Upper lobe of left lung (tissue), 6 donors: ENCODE measurements around the gene AKAP6. TPM values are rescaled to one million over a fixed set of nuclear protein-coding genes. Genes with fewer than 3 reads are reported as not detected.

Source experiments
- ATAC-seq, 2 donors: fragments of 200-7000 bp; cut with Tn5 transposase; one replicate each; pipeline ENCODE4 v1.9.1; 2022; ENCODE audit warnings: mild to moderate bottlenecking in 2 of 2, moderate library complexity in 2 of 2; ENCODE audit not compliant: low FRiP score in 2 of 2
- DNase-seq, 2 donors: peaks; one replicate each; pipeline ENCODE4 v3.0.0-alpha.2; 2019 to 2020
- H3K27ac ChIP-seq, 4 donors: fragments of 200-600 bp; sonication (generic); one replicate each; pipeline ENCODE4 v1.5.1; 2016 to 2019
- H3K27me3 ChIP-seq, 4 donors: fragments of 200-600 bp; sonication (generic); one replicate each; pipeline ENCODE4 v1.5.1; 2017 to 2019
- H3K36me3 ChIP-seq, 4 donors: fragments of 200-600 bp; sonication (generic); one replicate each; pipeline ENCODE4 v1.5.1; 2016 to 2019
- H3K4me1 ChIP-seq, 4 donors: fragments of 200-600 bp; sonication (generic); one replicate each; pipeline ENCODE4 v1.5.1; 2018 to 2019
- H3K4me3 ChIP-seq, 4 donors: fragments of 200-600 bp; sonication (generic); one replicate each; pipeline ENCODE4 v1.5.1; 2017 to 2019; ENCODE audit warnings: mild to moderate bottlenecking in 2 of 4, moderate library complexity in 1 of 4
- H3K9me3 ChIP-seq, 4 donors: fragments of 200-600 bp; sonication (generic); one replicate each; pipeline ENCODE4 v1.5.1; 2018 to 2019
- CTCF ChIP-seq, 6 experiments: fragments of 450-650 bp in 4 of 6; fragments of 200-600 bp in 2 of 6; sonication (generic) in 2 of 6; IDR thresholded peaks; one replicate each; pipeline ENCODE4 v1.5.1; 2016 to 2019; ENCODE audit warnings: antibody characterized with exemption in 6 of 6
- EP300 ChIP-seq, 4 donors: sonication (generic); formaldehyde crosslinking; IDR thresholded peaks; one replicate each; pipeline ENCODE4 v1.5.1; 2017; ENCODE audit warnings: antibody characterized with exemption in 4 of 4, control low read depth in 2 of 4
- POLR2A ChIP-seq, 4 donors: fragments of 450-650 bp; IDR thresholded peaks; one replicate each; pipeline ENCODE4 v1.5.1; 2016 to 2017; ENCODE audit warnings: antibody characterized with exemption in 4 of 4, mild to moderate bottlenecking in 2 of 4
- POLR2AphosphoS5 ChIP-seq, 2 donors: sonication (generic); formaldehyde crosslinking; IDR thresholded peaks; one replicate each; pipeline ENCODE4 v1.5.1; 2017; ENCODE audit warnings: antibody characterized with exemption in 2 of 2
- WGBS, 2 donors: methylation state at CpG; one replicate each; pipeline ENCODE4 v1.1.5; 2017 to 2018; 5-methylcytosine and 5-hydroxymethylcytosine counted together
- total RNA-seq, 6 donors: library from RNA; depleted of rRNA in 4 of 6; stranded (reverse); fragments of >200 nt in 4 of 6; gene quantifications; one replicate each; pipeline versions ENCODE4 v1.1.0 to v1.2.1, GENCODE V29; 2016 to 2021
- donor health status: DM: no; HTN: no; CAD: no; lungs with moderate emphysema.
- donor health status: DM: no; HTN: yes; CAD: no; lungs with severe emphysema.

AKAP6 gene
- total RNA-seq, 6 donors from 2014 or later, result 6.2 to 27.7 (median 10.7) TPM

GRCh38 chr14:32422440-32422839 is 93.3 kb downstream of the AKAP6 start:
- Histone ChIP-seq H3K4me3 (no peak overlapping the region), H3K4me1 (peaks cover 0 to 2% (median 0%) of the 10 kb centered on the region in 4 donors), H3K36me3 (no peaks in the 10 kb centered on the region), H3K27me3 (no peaks in the 10 kb centered on the region), H3K9me3 (no peaks in the 10 kb centered on the region), H3K27ac (no peak overlapping the region)
- DNase-seq (no peak), ATAC-seq (no peak)
- no peak for TF ChIP-seq EP300 (IDR thresholded peaks at IDR 0.05)
- TF ChIP-seq POLR2AphosphoS5 (IDR thresholded peaks at IDR 0.05), result no peak
- TF ChIP-seq CTCF (IDR thresholded peaks at IDR 0.05), result no peak
- TF ChIP-seq POLR2A (IDR thresholded peaks at IDR 0.05), result no peak

- TF ChIP-seq EP300 (IDR thresholded peaks at IDR 0.05) (no peak), POLR2A (IDR thresholded peaks at IDR 0.05) (no peak), POLR2AphosphoS5 (IDR thresholded peaks at IDR 0.05) (no peak), CTCF (IDR thresholded peaks at IDR 0.05) (no peak)
- Histone ChIP-seq H3K4me3 (no peak overlapping the region), H3K27ac (no peak overlapping the region), H3K27me3 (no peaks in the 10 kb centered on the region), H3K36me3 (no peaks in the 10 kb centered on the region), H3K4me1 (no peaks in the 10 kb centered on the region), H3K9me3 (no peaks in the 10 kb centered on the region)
- WGBS, 2 donors, result 67 to 87% methylated on average over 1 of the region's 1 CpG
- DNase-seq (no peak), ATAC-seq (no peak)
Measured at GRCh38 chr14:32426028-32426427, 96.9 kb downstream of the AKAP6 start.

- H3K4me3 ChIP-seq, result no peak overlapping the region
- no peak for TF ChIP-seq CTCF (IDR thresholded peaks at IDR 0.05)
- no peak for TF ChIP-seq POLR2A (IDR thresholded peaks at IDR 0.05)
- TF ChIP-seq POLR2AphosphoS5 (IDR thresholded peaks at IDR 0.05), result no peak
- TF ChIP-seq EP300 (IDR thresholded peaks at IDR 0.05), result no peak
- H3K27ac ChIP-seq, result no peak overlapping the region
- no peaks in the 10 kb centered on the region for H3K9me3 ChIP-seq
- ATAC-seq, result no peak
- H3K4me1 ChIP-seq, result no peaks in the 10 kb centered on the region
- no peak for DNase-seq
- H3K36me3 ChIP-seq, result no peaks in the 10 kb centered on the region
- WGBS, 2 donors, result 73 to 77% methylated on average over 8 of the region's 8 CpGs
- no peaks in the 10 kb centered on the region for H3K27me3 ChIP-seq
Measured at GRCh38 chr14:32426586-32427388, 97.7 kb downstream of the AKAP6 start.

- H3K36me3 ChIP-seq, result no peaks in the 10 kb centered on the region
- no peak overlapping the region for H3K27ac ChIP-seq
- TF ChIP-seq EP300 (IDR thresholded peaks at IDR 0.05) (no peak), POLR2AphosphoS5 (IDR thresholded peaks at IDR 0.05) (no peak), POLR2A (IDR thresholded peaks at IDR 0.05) (no peak), CTCF (IDR thresholded peaks at IDR 0.05) (no peak)
- no peaks in the 10 kb centered on the region for H3K27me3 ChIP-seq
- no peaks in the 10 kb centered on the region for H3K4me1 ChIP-seq
- ATAC-seq, result no peak
- WGBS, 2 donors, result 54 to 66% methylated on average over 4 of the region's 4 CpGs
- no peak for DNase-seq
- no peaks in the 10 kb centered on the region for H3K9me3 ChIP-seq
- H3K4me3 ChIP-seq, result no peak overlapping the region
Measured at GRCh38 chr14:32427726-32428528, 98.8 kb downstream of the AKAP6 start.
